Stimulated activated CD4-positive, alpha-beta T cell treated with anti-CD3 and anti-CD28 coated beads, TNF-alpha, amount 100 ng/mL, for 24 hours (primary cell): ENCODE data around the gene KIF26A.

Experiments used
- DNase-seq, 3 experiments: peaks; one replicate each; pipeline ENCODE4 v3.0.0-alpha.2; 2020; ENCODE audit warnings: low read depth in 3 of 3

KIF26A gene

DNA sequence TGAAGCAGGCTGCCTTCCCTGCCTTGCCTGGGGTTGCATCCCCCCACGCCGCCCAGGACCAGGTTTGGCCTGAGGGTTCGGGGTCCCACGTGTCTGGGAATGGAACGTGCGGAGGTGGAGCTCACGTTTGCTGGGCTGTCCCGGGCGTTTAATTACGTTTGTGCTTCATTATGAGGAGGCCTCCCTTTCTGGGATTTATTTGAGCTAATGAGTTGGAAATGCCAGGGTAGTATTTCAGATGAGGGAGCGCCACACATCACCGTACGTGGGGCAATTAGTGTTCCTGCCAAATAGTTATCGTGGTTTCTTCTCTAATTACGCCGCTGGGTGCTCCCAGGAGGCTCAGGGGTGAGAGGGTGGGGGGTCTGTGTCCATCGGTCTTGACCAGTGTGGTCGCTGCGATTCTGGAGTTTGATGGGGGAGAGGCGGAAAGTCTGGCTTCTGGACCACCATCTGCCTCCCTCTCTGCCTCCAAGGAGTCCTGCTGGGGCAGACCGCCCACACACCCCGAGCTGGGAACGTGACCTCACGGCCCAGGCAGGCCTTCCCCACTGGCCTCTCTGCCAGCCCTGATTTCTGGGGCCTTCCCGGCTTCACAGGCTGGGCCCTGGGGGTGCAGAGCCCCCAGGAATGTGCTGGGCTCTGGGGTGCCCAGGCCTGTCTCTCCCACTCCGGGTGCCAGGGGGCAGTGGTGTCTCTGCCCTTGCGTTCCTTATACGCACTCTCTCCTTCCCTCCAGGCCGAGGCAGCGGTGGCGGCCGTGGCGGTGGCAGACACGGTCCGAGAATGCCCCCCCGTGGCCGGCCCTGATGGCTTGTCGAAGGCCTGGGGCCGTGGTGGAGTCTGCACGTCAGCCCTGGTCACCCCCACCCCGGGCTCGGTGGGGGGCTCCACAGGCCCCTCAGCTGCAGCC is 18.9 kb downstream of the KIF26A start:
- no peak for DNase-seq

DNA sequence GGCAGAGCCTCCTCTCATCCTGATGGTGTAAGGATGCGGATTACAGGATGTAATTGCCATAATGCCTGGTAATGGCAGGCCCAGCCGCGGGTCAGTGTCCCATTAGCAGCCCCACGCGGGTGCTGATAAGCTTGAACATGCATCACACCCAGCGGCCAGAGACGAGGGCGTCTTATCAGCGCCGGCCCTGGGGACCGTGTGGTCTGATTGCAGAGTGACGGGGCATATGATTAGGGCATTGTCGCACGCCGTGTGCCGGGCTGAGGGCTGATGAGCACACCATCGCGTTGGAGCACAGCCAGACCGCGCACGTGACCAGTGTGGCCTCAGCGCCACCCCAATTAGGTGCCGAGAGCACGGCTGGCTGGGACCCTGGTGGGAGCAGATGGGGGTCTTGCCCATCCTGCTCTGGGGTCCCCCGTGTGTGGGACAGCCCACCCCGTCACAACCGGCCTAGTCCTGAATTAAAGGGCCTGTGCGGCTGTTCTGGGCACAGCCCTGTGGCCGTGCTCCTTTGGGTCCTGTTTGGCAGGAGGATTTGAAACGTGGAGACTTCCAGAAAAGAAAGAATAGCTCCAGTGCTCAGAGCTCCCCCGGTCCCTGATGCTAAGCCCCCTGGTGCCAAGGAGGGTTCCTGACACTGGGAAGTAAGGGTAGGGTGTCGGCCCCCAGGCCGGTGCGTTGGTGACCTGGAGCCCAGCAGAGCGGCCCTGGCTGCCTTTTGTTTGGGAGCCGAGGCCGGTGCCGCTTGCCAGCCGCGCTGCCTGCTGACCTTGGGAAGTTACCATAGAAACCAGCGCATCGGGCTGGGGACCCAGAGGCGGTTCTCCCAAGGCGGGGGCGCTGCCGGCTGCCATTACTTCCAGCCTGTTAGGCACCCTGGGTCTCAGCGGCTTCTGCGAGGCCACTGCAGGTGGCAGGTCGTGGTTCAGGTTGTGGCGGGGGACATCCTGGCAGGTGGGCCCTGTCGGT is 20.7 kb downstream of the KIF26A start:
- DNase-seq, result no peak

DNA sequence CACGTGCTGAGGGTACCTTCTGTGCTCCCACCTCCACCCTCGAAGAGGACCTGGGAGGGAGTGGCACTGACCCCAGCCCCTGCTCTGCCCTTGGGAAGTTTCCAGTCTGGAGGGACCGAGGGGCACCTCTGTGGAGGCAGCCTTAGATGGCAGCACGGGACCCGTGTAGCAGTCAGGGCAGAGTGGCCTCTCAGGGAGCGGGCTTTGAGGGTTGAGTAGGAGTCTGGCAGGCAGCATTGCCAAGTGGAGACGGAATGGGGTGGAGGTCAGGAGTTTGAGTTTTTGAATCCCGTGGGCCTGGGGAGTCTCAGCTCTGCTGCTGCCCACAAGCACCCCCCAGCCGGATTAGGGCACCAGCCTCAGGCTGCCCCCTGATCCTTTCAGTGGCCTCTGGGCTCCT is 21.6 kb downstream of the KIF26A start:
- DNase-seq, result no peak

GRCh38 chr14:104161602-104162367 is 23.4 kb downstream of the KIF26A start:
- no peak for DNase-seq

GRCh38 chr14:104162495-104162894 is 24.1 kb downstream of the KIF26A start:
- DNase-seq, result no peak

DNA sequence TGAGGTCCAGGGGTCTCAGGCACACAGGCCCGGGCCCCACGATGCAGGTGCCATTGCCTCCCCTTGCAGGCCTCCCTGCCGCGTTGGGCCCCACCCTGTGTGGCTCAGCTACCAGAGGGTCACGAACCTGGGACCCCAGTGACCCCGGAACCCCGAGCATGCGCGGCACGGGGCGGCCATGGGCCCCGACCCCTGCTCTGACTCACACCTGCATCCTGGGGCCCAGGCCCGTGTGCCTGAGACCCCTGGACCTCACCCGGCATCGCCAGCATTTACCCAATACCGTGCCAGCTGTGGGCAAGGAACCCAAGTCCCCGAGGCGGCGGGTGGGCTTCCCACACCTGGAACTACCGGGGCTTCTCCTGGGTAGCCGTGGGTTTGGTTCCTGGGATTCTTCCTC is 25.2 kb downstream of the KIF26A start:
- DNase-seq, result no peak

DNA sequence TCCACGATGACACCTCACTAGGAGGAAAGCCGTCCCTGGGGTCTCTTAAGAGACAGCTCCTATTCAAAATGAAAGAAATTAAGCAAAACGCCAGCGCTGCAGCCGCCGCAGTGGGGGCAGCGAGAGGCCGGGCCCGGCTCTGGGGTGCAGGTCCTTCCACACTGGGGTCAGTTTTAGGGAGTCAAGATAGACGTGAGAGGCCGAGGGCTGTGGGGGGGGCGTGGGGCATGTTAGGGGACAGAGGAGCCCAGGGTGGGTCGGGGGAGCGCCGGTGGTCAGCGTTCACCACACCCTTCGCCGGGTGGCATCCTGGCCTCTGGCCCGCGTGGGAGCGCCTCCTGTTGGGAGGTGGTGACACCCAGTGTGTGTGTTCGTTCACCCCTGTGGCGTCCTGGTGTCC is 25.7 kb downstream of the KIF26A start:
- DNase-seq, result no peak

- no peak for DNase-seq
Measured at GRCh38 chr14:104164512-104164911, 26.1 kb downstream of the KIF26A start.

- no peak for DNase-seq
Measured at GRCh38 chr14:104166698-104167097, 28.3 kb downstream of the KIF26A start.

- no peak for DNase-seq
Measured at GRCh38 chr14:104168603-104169002, 30.2 kb downstream of the KIF26A start.

DNA sequence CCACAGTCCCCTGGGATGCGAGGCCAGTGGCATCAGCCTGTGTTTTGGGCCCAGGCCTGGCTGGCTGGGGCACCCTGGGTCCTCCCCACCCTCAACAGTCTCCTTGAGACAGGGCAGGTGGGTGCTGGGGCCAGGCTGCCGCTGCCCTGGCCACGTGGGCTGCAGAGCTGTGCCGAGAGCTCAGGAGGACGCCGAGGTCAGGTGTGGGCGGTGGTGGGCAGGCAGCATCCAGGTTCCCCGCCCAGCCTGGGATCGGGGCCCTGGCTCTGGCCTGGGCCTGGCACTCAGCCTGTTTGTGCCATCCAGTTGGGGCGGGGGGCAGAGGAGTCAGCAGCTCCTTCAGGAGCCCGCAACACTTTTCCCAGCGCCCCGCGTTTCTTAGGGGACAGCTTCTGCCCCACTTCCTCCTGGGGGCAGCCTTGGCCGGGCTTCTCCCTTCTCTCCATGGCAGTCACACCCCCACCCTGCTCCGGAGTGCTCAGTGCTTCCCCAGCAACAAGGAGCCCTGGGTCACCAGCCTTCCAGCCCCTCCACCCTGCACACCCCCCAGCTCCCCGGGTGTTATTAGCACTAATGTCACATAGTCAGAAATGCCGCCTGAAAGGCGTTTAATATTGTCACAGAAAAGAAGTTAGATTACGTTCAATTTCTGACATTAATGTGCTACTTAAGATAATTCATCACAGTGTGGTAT is 30.8 kb downstream of the KIF26A start:
- DNase-seq, result no peak

DNA sequence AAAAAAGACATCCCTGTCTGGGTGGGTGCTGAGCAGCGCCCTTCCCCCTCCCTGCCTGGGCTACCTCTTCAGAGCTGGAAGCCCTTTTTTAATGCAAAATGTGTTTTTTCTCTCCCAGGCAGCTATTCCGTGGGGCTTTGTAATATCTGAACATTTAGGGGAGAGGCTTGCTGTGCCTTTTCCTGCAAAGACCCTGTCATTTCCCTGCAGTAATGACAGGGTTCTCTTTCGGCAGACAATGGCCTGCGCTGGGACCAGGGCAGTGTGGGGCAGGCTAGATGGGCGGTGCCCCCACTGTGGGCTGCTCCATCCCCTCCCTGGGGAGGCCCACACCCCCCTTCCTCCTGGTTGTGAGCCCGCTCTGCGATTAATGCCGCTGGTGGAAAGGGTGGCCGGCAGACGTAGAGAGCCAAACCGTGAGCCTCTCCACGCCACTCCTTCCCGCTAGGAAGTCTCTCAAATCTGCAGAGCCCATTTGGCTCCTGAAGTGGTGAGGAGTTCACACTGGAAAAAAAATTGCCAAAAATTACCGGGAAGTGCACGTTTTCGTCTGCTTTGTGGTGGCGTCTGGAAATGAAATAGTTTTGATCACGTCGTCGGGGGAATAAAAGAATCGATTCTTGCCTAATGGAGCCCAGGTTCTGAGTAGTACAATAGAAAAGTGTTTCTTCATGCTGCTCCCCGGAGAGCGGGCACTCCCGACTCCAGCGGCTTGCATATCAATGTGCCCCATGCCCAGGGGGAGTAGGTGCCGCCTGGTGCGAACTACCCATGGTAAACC is 31.5 kb downstream of the KIF26A start:
- DNase-seq, result no peak

DNA sequence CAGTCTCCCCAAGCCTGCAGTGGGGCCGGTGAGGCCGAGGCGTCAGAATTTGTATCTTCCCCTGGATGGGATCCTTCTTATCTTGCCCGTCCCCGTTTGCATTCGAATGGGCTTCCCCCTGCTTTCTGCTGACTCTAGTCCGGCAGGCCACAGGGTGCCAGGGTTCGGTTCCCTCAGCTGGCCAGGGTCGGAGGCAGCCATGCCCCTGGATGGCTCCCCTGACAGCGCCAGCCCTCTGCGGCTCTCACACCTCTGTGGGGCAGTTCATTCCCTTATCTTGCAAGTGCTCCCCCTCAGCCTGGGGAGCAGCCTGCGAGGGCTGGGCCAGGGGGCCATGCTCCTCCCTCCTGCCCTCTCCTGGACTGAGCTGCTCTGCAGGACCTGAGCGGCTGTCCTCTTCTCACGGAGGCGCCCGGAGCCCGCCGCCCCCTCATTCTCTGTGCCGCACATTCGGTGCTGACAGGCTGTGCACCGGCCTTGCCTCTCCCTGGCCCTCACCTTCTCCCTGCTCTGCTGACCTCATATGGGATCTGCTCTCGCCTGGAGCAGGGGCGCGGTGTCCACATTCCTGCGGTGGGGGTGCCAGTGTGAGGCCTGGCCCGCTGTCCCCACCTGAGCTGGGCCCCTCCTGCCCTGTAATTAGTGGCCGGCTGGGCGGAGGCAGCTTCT is 32.8 kb downstream of the KIF26A start:
- DNase-seq, result no peak

GRCh38 chr14:104171895-104172294 is 33.5 kb downstream of the KIF26A start:
- DNase-seq, result no peak

- DNase-seq, result no peak
Measured at GRCh38 chr14:104172349-104172748, 34.0 kb downstream of the KIF26A start.

- DNase-seq, result no peak
Measured at GRCh38 chr14:104172880-104173279, 34.5 kb downstream of the KIF26A start.

- no peak for DNase-seq
Measured at GRCh38 chr14:104174051-104174450, 35.7 kb downstream of the KIF26A start.

DNA sequence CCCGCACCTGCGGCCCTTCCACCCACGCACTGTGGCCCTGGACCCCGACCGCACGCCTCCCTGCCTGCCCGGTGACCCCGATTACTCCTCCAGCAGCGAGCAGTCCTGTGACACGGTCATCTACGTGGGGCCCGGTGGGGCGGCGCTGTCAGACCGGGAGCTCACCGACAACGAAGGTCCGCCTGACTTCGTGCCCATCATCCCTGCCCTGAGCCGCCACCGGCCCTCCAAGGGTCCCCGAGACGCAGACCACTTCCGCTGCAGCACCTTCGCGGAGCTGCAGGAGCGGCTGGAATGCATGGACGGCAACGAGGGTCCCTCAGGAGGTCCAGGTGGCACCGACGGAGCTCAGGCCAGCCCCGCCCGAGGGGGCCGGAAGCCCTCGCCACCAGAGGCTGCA is 36.7 kb downstream of the KIF26A start:
- DNase-seq, result no peak

DNA sequence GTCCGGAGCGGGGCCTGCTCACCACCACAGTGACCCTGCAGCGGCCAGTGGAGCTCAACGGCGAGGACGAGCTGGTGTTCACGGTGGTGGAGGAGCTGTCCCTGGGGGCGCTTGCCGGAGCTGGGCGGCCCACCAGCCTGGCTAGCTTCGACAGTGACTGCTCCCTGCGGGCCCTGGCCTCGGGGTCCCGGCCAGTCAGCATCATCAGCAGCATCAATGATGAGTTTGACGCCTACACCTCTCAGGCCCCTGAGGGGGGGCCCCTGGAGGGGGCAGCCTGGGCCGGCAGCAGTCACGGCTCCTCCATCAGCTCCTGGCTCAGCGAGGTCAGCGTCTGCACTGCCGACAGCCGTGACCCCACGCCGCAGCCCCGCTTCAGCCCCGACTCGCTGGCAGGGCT is 37.4 kb downstream of the KIF26A start:
- no peak for DNase-seq

GRCh38 chr14:104176611-104177010 is 38.2 kb downstream of the KIF26A start:
- no peak for DNase-seq
